ENCODE results near the gene STMP1.
"Not testable (repeated sequence)": the region's sequence is repeated elsewhere in the genome, so short reads cannot be mapped to it uniquely, and the experiment has no call there.

The STMP1 gene

GRCh38 chr7:135692606-135693005, 30.3 kb downstream of the STMP1 start:
- not testable (repeated sequence) for H3K27ac ChIP-seq (ENCODE audit: insufficient read depth, low read depth, low read length, poor library complexity, severe bottlenecking); H3K4me3 ChIP-seq (ENCODE audit: insufficient read depth, low read depth, low read length)
- WGBS, 2 experiments, result 93 to 95% methylated on average over 7 of the region's 7 CpGs

GRCh38 chr7:135693558-135693957, 31.2 kb downstream of the STMP1 start:
- H3K4me1 ChIP-seq (ENCODE audit: control insufficient read depth, insufficient read depth, low read length), result no peaks in the 10 kb centered on the region
- H3K36me3 ChIP-seq (ENCODE audit: control insufficient read depth, insufficient read depth, low read length), result no peaks in the 10 kb centered on the region
- no peaks in the 10 kb centered on the region for H3K27me3 ChIP-seq (ENCODE audit: control insufficient read depth, insufficient read depth, low read length, poor library complexity, severe bottlenecking)
- no peaks in the 10 kb centered on the region for H3K9me3 ChIP-seq (ENCODE audit: control insufficient read depth, low read length)
- 94 to 97% methylated on average over 4 of the region's 4 CpGs for WGBS, 2 experiments
- no peak overlapping the region for H3K4me3 ChIP-seq (ENCODE audit: insufficient read depth, low read depth, low read length)
- no peak overlapping the region for H3K27ac ChIP-seq (ENCODE audit: insufficient read depth, low read depth, low read length, poor library complexity, severe bottlenecking)

More at GRCh38 chr7:135692606-135693005, 30.3 kb downstream of the STMP1 start:
- not testable (repeated sequence) for H3K9me3 ChIP-seq (ENCODE audit: control insufficient read depth, low read length); H3K4me1 ChIP-seq (ENCODE audit: control insufficient read depth, insufficient read depth, low read length); H3K36me3 ChIP-seq (ENCODE audit: control insufficient read depth, insufficient read depth, low read length); H3K27me3 ChIP-seq (ENCODE audit: control insufficient read depth, insufficient read depth, low read length, poor library complexity, severe bottlenecking)

- no peaks in the 10 kb centered on the region for H3K9me3 ChIP-seq (ENCODE audit: control insufficient read depth, low read length)
- H3K4me1 ChIP-seq (ENCODE audit: control insufficient read depth, insufficient read depth, low read length), result no peaks in the 10 kb centered on the region
- H3K36me3 ChIP-seq (ENCODE audit: control insufficient read depth, insufficient read depth, low read length), result no peaks in the 10 kb centered on the region
- 50 to 63% methylated on average over 8 of the region's 8 CpGs for WGBS, 2 experiments
- no peak overlapping the region for H3K4me3 ChIP-seq (ENCODE audit: insufficient read depth, low read depth, low read length)
- peak overlapping the region; percentile 33 for H3K27ac ChIP-seq (ENCODE audit: insufficient read depth, low read depth, low read length, poor library complexity, severe bottlenecking)
- no peaks in the 10 kb centered on the region for H3K27me3 ChIP-seq (ENCODE audit: control insufficient read depth, insufficient read depth, low read length, poor library complexity, severe bottlenecking)
Measured at GRCh38 chr7:135697276-135698049, 35.1 kb downstream of the STMP1 start.

GRCh38 chr7:135704074-135704473, 41.8 kb downstream of the STMP1 start:
- no peaks in the 10 kb centered on the region for H3K27me3 ChIP-seq (ENCODE audit: control insufficient read depth, insufficient read depth, low read length, poor library complexity, severe bottlenecking)
- no peaks in the 10 kb centered on the region for H3K4me1 ChIP-seq (ENCODE audit: control insufficient read depth, insufficient read depth, low read length)
- H3K36me3 ChIP-seq (ENCODE audit: control insufficient read depth, insufficient read depth, low read length), result no peaks in the 10 kb centered on the region
- no peak overlapping the region for H3K4me3 ChIP-seq (ENCODE audit: insufficient read depth, low read depth, low read length)
- 45% methylated on average over 2 of the region's 2 CpGs for WGBS, 2 experiments
- H3K9me3 ChIP-seq (ENCODE audit: control insufficient read depth, low read length), result no peaks in the 10 kb centered on the region
- H3K27ac ChIP-seq (ENCODE audit: insufficient read depth, low read depth, low read length, poor library complexity, severe bottlenecking), result no peak overlapping the region

DNA sequence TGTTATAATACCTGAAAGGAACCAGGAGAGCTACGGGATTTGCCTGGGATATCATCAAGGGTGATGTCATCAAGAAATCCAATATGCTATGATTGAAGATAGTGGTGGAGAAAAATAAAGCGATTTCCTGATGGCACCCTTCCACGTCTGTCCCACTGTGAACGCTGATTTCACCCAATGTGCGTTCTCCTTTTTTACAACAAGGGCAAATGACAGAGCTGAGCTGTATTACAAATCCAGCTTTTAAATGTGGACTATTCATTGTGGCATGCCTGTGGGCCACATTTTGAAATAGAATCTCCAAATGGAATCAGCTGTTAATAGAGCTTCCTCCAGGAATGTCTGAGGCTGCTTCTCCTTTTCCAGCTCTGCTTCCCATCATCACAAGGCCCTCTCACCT, 42.4 kb downstream of the STMP1 start:
- 73 to 77% methylated on average over 5 of the region's 5 CpGs for WGBS, 2 experiments
- Histone ChIP-seq H3K27me3 (ENCODE audit: control insufficient read depth, insufficient read depth, low read length, poor library complexity, severe bottlenecking) (no peaks in the 10 kb centered on the region), H3K9me3 (ENCODE audit: control insufficient read depth, low read length) (no peaks in the 10 kb centered on the region), H3K4me1 (ENCODE audit: control insufficient read depth, insufficient read depth, low read length) (no peaks in the 10 kb centered on the region), H3K36me3 (ENCODE audit: control insufficient read depth, insufficient read depth, low read length) (no peaks in the 10 kb centered on the region), H3K4me3 (ENCODE audit: insufficient read depth, low read depth, low read length) (no peak overlapping the region), H3K27ac (ENCODE audit: insufficient read depth, low read depth, low read length, poor library complexity, severe bottlenecking) (no peak overlapping the region)

GRCh38 chr7:135706038-135706742, 43.9 kb downstream of the STMP1 start:
- Histone ChIP-seq H3K4me3 (ENCODE audit: insufficient read depth, low read depth, low read length) (no peak overlapping the region), H3K27ac (ENCODE audit: insufficient read depth, low read depth, low read length, poor library complexity, severe bottlenecking) (no peak overlapping the region), H3K4me1 (ENCODE audit: control insufficient read depth, insufficient read depth, low read length) (no peaks in the 10 kb centered on the region), H3K27me3 (ENCODE audit: control insufficient read depth, insufficient read depth, low read length, poor library complexity, severe bottlenecking) (no peaks in the 10 kb centered on the region), H3K36me3 (ENCODE audit: control insufficient read depth, insufficient read depth, low read length) (no peaks in the 10 kb centered on the region), H3K9me3 (ENCODE audit: control insufficient read depth, low read length) (no peaks in the 10 kb centered on the region)
- WGBS, 2 experiments, result 89 to 90% methylated on average over 20 of the region's 20 CpGs

DNA sequence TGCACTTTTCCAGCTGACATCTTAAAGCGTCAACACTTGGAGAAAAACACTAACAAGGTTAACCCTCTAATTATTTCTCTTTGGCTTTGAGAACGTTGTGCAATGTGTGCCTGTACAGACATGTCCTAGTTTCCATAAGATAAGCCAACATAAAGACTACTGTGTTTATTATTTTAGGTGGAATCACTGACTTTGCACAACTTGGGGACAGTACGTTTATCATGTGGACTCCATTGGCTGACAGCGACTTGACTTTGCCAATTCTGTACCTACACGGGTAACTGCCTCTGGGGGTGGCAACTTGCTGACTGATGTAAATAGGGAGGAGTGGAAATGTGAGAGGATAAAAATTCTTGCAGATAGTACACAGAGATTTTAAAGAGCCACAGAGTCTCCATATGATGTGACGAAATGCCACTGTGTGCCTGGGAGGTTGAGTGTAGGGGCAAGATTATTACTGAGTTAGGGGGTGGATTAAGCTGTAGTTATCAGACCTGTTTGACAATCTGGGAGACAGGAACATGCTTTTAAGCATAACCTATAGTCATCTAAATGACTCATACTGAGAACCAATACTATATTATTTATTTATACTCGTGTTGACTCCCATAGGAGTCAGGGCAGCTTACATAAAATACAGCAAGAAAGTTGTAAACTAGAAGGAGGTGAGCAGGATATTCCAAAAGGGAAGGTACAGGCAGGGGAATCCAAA, 44.7 kb downstream of the STMP1 start:
- Histone ChIP-seq H3K27me3 (ENCODE audit: control insufficient read depth, insufficient read depth, low read length, poor library complexity, severe bottlenecking) (no peaks in the 10 kb centered on the region), H3K4me3 (ENCODE audit: insufficient read depth, low read depth, low read length) (no peak overlapping the region), H3K9me3 (ENCODE audit: control insufficient read depth, low read length) (no peaks in the 10 kb centered on the region), H3K4me1 (ENCODE audit: control insufficient read depth, insufficient read depth, low read length) (no peaks in the 10 kb centered on the region), H3K36me3 (ENCODE audit: control insufficient read depth, insufficient read depth, low read length) (no peaks in the 10 kb centered on the region), H3K27ac (ENCODE audit: insufficient read depth, low read depth, low read length, poor library complexity, severe bottlenecking) (no peak overlapping the region)
- WGBS, 2 experiments, result 81 to 97% methylated on average over 5 to 7 of the region's 7 CpGs

GRCh38 chr7:135707570-135707966, 45.3 kb downstream of the STMP1 start:
- H3K9me3 ChIP-seq (ENCODE audit: control insufficient read depth, low read length), result no peaks in the 10 kb centered on the region
- no peak overlapping the region for H3K27ac ChIP-seq (ENCODE audit: insufficient read depth, low read depth, low read length, poor library complexity, severe bottlenecking)
- H3K4me3 ChIP-seq (ENCODE audit: insufficient read depth, low read depth, low read length), result no peak overlapping the region
- H3K4me1 ChIP-seq (ENCODE audit: control insufficient read depth, insufficient read depth, low read length), result no peaks in the 10 kb centered on the region
- 94 to 95% methylated on average over 5 of the region's 5 CpGs for WGBS, 2 experiments
- H3K36me3 ChIP-seq (ENCODE audit: control insufficient read depth, insufficient read depth, low read length), result no peaks in the 10 kb centered on the region
- no peaks in the 10 kb centered on the region for H3K27me3 ChIP-seq (ENCODE audit: control insufficient read depth, insufficient read depth, low read length, poor library complexity, severe bottlenecking)

- H3K27me3 ChIP-seq (ENCODE audit: control insufficient read depth, insufficient read depth, low read length, poor library complexity, severe bottlenecking), result no peaks in the 10 kb centered on the region
- no peak overlapping the region for H3K4me3 ChIP-seq (ENCODE audit: insufficient read depth, low read depth, low read length)
- 90% methylated on average over 14 of the region's 14 CpGs for WGBS, 2 experiments
- no peak overlapping the region for H3K27ac ChIP-seq (ENCODE audit: insufficient read depth, low read depth, low read length, poor library complexity, severe bottlenecking)
- no peaks in the 10 kb centered on the region for H3K36me3 ChIP-seq (ENCODE audit: control insufficient read depth, insufficient read depth, low read length)
- H3K4me1 ChIP-seq (ENCODE audit: control insufficient read depth, insufficient read depth, low read length), result no peaks in the 10 kb centered on the region
- H3K9me3 ChIP-seq (ENCODE audit: control insufficient read depth, low read length), result no peaks in the 10 kb centered on the region
Measured at GRCh38 chr7:135708041-135708440, 45.7 kb downstream of the STMP1 start.

- no peaks in the 10 kb centered on the region for H3K27me3 ChIP-seq (ENCODE audit: control insufficient read depth, insufficient read depth, low read length, poor library complexity, severe bottlenecking)
- no peak overlapping the region for H3K27ac ChIP-seq (ENCODE audit: insufficient read depth, low read depth, low read length, poor library complexity, severe bottlenecking)
- H3K9me3 ChIP-seq (ENCODE audit: control insufficient read depth, low read length), result no peaks in the 10 kb centered on the region
- WGBS, 2 experiments, result 92 to 98% methylated on average over 3 of the region's 3 CpGs
- peaks cover 9% of the 10 kb centered on the region for H3K4me1 ChIP-seq (ENCODE audit: control insufficient read depth, insufficient read depth, low read length)
- no peaks in the 10 kb centered on the region for H3K36me3 ChIP-seq (ENCODE audit: control insufficient read depth, insufficient read depth, low read length)
- H3K4me3 ChIP-seq (ENCODE audit: insufficient read depth, low read depth, low read length), result no peak overlapping the region
Measured at GRCh38 chr7:135709508-135709907, 47.2 kb downstream of the STMP1 start.
